Thymus (tissue), 11 donors: ENCODE results near the gene INSM1. TPM values are rescaled to one million over a fixed set of nuclear protein-coding genes. Genes with fewer than 3 reads are reported as not detected.

Experiments
- DNase-seq, 9 donors: peaks; one replicate each; pipeline ENCODE4 v3.0.0-alpha.2; 2013; ENCODE audit warnings: low spot score in 9 of 9, low read depth in 6 of 9, missing footprints in 1 of 9
- H3K27ac ChIP-seq, 2 donors: one replicate each; pipeline ENCODE4 v1.5.1; 2013; ENCODE audit warnings: control low read depth in 1 of 2, low read depth in 1 of 2, low read length in 1 of 2, mild to moderate bottlenecking in 1 of 2, moderate library complexity in 1 of 2
- H3K27me3 ChIP-seq, 2 donors: one replicate each; pipeline ENCODE4 v1.5.1; 2013; ENCODE audit warnings: low read length in 1 of 2; ENCODE audit not compliant: control insufficient read depth in 2 of 2, insufficient read depth in 1 of 2
- H3K36me3 ChIP-seq, 2 donors: one replicate each; pipeline ENCODE4 v1.5.1; 2013; ENCODE audit warnings: low read length in 1 of 2, mild to moderate bottlenecking in 1 of 2, moderate library complexity in 1 of 2; ENCODE audit not compliant: control insufficient read depth in 2 of 2, insufficient read depth in 2 of 2
- H3K4me1 ChIP-seq, 2 donors: one replicate each; pipeline ENCODE4 v1.5.1; 2013; ENCODE audit warnings: low read length in 2 of 2; ENCODE audit not compliant: control insufficient read depth in 2 of 2, insufficient read depth in 2 of 2
- H3K4me3 ChIP-seq, 2 donors: one replicate each; pipeline ENCODE4 v1.5.1; 2013; ENCODE audit warnings: low read length in 2 of 2, control low read depth in 1 of 2, mild to moderate bottlenecking in 1 of 2
- H3K9me3 ChIP-seq, 2 donors: one replicate each; pipeline ENCODE4 v1.5.1; 2013; ENCODE audit warnings: low read length in 1 of 2, mild to moderate bottlenecking in 1 of 2; ENCODE audit not compliant: control insufficient read depth in 2 of 2, insufficient read depth in 1 of 2
- WGBS: extraction: QIAGEN DNeasy Blood & Tissue Kit; methylation state at CpG from one replicate; pipeline ENCODE4 v1.1.7; 2013; 5-methylcytosine and 5-hydroxymethylcytosine counted together
- polyA plus RNA-seq: library from polyadenylated mRNA; stranded (reverse); fragments of 200-250 nt; gene quantifications from one replicate; pipeline ENCODE4 v1.2.3, GENCODE V29; 2013
- total RNA-seq: library from RNA; stranded (reverse); fragments of 120-200 nt; gene quantifications from one replicate; pipeline ENCODE4 v1.2.4, GENCODE V29; 2013
- donor health status: healthy.

INSM1 gene
- total and polyA plus RNA-seq, 2 donors: 4.4 to 7.6 TPM

GRCh38 chr20:20331156-20331555 lies 36.7 kb upstream of the INSM1 start:
- no peak for DNase-seq
- 25% methylated on average over 1 of the region's 1 CpG for WGBS

GRCh38 chr20:20331817-20332216 lies 36.1 kb upstream of the INSM1 start:
- no peak for DNase-seq
- Histone ChIP-seq H3K9me3 (no peaks in the 10 kb centered on the region), H3K36me3 (no peaks in the 10 kb centered on the region), H3K4me1 (no peaks in the 10 kb centered on the region), H3K27ac (no peak overlapping the region), H3K4me3 (no peak overlapping the region), H3K27me3 (no peaks in the 10 kb centered on the region)
- over 99% methylated on average over 2 of the region's 2 CpGs for WGBS

More at GRCh38 chr20:20331156-20331555, 36.7 kb upstream of the INSM1 start:
- no peaks in the 10 kb centered on the region for H3K36me3 ChIP-seq
- no peak overlapping the region for H3K4me3 ChIP-seq
- no peaks in the 10 kb centered on the region for H3K4me1 ChIP-seq
- no peaks in the 10 kb centered on the region for H3K9me3 ChIP-seq
- H3K27me3 ChIP-seq: no peaks in the 10 kb centered on the region
- H3K27ac ChIP-seq: no peak overlapping the region

GRCh38 chr20:20333866-20334265 lies 34.0 kb upstream of the INSM1 start:
- Histone ChIP-seq H3K27me3 (no peaks in the 10 kb centered on the region), H3K9me3 (no peaks in the 10 kb centered on the region), H3K4me1 (no peaks in the 10 kb centered on the region), H3K27ac (no peak overlapping the region), H3K36me3 (no peaks in the 10 kb centered on the region), H3K4me3 (no peak overlapping the region)
- DNase-seq: no peak
- 77% methylated on average over 6 of the region's 6 CpGs for WGBS

GRCh38 chr20:20334489-20334888 lies 33.4 kb upstream of the INSM1 start:
- no peaks in the 10 kb centered on the region for H3K36me3 ChIP-seq
- H3K4me1 ChIP-seq: no peaks in the 10 kb centered on the region
- 19% methylated on average over 5 of the region's 5 CpGs for WGBS
- H3K9me3 ChIP-seq: no peaks in the 10 kb centered on the region
- no peak overlapping the region for H3K27ac ChIP-seq
- DNase-seq: no peak
- H3K4me3 ChIP-seq: no peak overlapping the region
- H3K27me3 ChIP-seq: no peaks in the 10 kb centered on the region

- Histone ChIP-seq H3K4me1 (no peaks in the 10 kb centered on the region), H3K27ac (no peak overlapping the region), H3K9me3 (no peaks in the 10 kb centered on the region), H3K4me3 (no peak overlapping the region), H3K36me3 (no peaks in the 10 kb centered on the region), H3K27me3 (no peaks in the 10 kb centered on the region)
- 92% methylated on average over 14 of the region's 14 CpGs for WGBS
- DNase-seq: no peak
Measured at GRCh38 chr20:20338133-20338730, 29.7 kb upstream of the INSM1 start.

GRCh38 chr20:20340443-20340842 lies 27.5 kb upstream of the INSM1 start:
- H3K27me3 ChIP-seq: peaks cover 0 to 2% of the 10 kb centered on the region in 2 donors
- DNase-seq: no peak
- no peaks in the 10 kb centered on the region for H3K36me3 ChIP-seq
- no peak overlapping the region for H3K4me3 ChIP-seq
- WGBS: 96% methylated on average over 16 of the region's 16 CpGs
- no peaks in the 10 kb centered on the region for H3K4me1 ChIP-seq
- no peak overlapping the region for H3K27ac ChIP-seq
- no peaks in the 10 kb centered on the region for H3K9me3 ChIP-seq

GRCh38 chr20:20341371-20341770 lies 26.5 kb upstream of the INSM1 start:
- Histone ChIP-seq H3K9me3 (no peaks in the 10 kb centered on the region), H3K36me3 (no peaks in the 10 kb centered on the region), H3K27ac (no peak overlapping the region), H3K4me3 (no peak overlapping the region), H3K27me3 (peaks cover 0 to 2% of the 10 kb centered on the region in 2 donors), H3K4me1 (no peaks in the 10 kb centered on the region)
- WGBS: 92% methylated on average over 4 of the region's 4 CpGs
- DNase-seq: no peak

GRCh38 chr20:20342066-20342465 lies 25.8 kb upstream of the INSM1 start:
- WGBS: 93% methylated on average over 5 of the region's 5 CpGs
- no peak overlapping the region for H3K27ac ChIP-seq
- no peaks in the 10 kb centered on the region for H3K4me1 ChIP-seq
- H3K4me3 ChIP-seq: no peak overlapping the region
- no peaks in the 10 kb centered on the region for H3K36me3 ChIP-seq
- no peak for DNase-seq
- peaks cover 0 to 2% of the 10 kb centered on the region in 2 donors for H3K27me3 ChIP-seq
- H3K9me3 ChIP-seq: no peaks in the 10 kb centered on the region

- no peaks in the 10 kb centered on the region for H3K36me3 ChIP-seq
- H3K9me3 ChIP-seq: no peaks in the 10 kb centered on the region
- peaks cover 0 to 2% of the 10 kb centered on the region in 2 donors for H3K27me3 ChIP-seq
- H3K4me1 ChIP-seq: no peaks in the 10 kb centered on the region
- H3K27ac ChIP-seq: no peak overlapping the region
- 84% methylated on average over 7 of the region's 7 CpGs for WGBS
- no peak overlapping the region for H3K4me3 ChIP-seq
- DNase-seq: no peak
Measured at GRCh38 chr20:20343932-20344331, 24.0 kb upstream of the INSM1 start.
